Esophagus muscularis mucosa (tissue), 4 donors: ENCODE data around the gene PPP1CB. TPM values are rescaled to one million over a fixed set of nuclear protein-coding genes. Genes with fewer than 3 reads are reported as not detected.

Source experiments
- DNase-seq: peaks from one replicate; pipeline ENCODE4 v3.0.0-alpha.2; 2017; ENCODE audit errors: extremely low spot score
- H3K27ac ChIP-seq, 4 donors: fragments of 200-600 bp; sonication (generic); replicated peaks in 1 of 4; 1 replicate in 3 of 4; 2 replicates in 1 of 4; pipeline ENCODE4 v1.5.1; 2016 to 2019; ENCODE audit warnings: mild to moderate bottlenecking in 1 of 4
- H3K27me3 ChIP-seq, 4 donors: fragments of 200-600 bp; sonication (generic); one replicate each; pipeline versions ENCODE4 v1.5.1 to v1.6.0; 2016 to 2019
- H3K36me3 ChIP-seq, 4 donors: fragments of 200-600 bp; sonication (generic); one replicate each; pipeline ENCODE4 v1.5.1; 2016 to 2019
- H3K4me1 ChIP-seq, 4 donors: fragments of 200-600 bp; sonication (generic); one replicate each; pipeline ENCODE4 v1.5.1; 2016 to 2019
- H3K4me3 ChIP-seq, 4 donors: fragments of 200-600 bp; sonication (generic); 1 replicate in 2 of 4; 2 replicates in 2 of 4; pipeline ENCODE4 v1.5.1; 2016 to 2019; ENCODE audit warnings: mild to moderate bottlenecking in 4 of 4, moderate library complexity in 1 of 4
- H3K9me3 ChIP-seq, 4 donors: fragments of 200-600 bp; sonication (generic); 1 replicate in 3 of 4; 2 replicates in 1 of 4; pipeline ENCODE4 v1.5.1; 2016 to 2019
- EP300 ChIP-seq: sonication (generic); formaldehyde crosslinking; IDR thresholded peaks from one replicate; pipeline ENCODE4 v1.6.1; 2017; ENCODE audit warnings: antibody characterized with exemption
- POLR2A ChIP-seq: fragments of 450-650 bp; IDR thresholded peaks from one replicate; pipeline ENCODE4 v1.6.1; 2017; ENCODE audit warnings: antibody characterized with exemption, moderate library complexity, mild to moderate bottlenecking, low read depth
- POLR2AphosphoS5 ChIP-seq, 2 donors: sonication (generic); formaldehyde crosslinking; IDR thresholded peaks; one replicate each; pipeline ENCODE4 v1.6.1; 2017; ENCODE audit warnings: antibody characterized with exemption in 2 of 2
- WGBS: methylation state at CpG from one replicate; pipeline ENCODE4 v1.1.5; 2018; 5-methylcytosine and 5-hydroxymethylcytosine counted together
- intact Hi-C: fragments of 100-400 bp; cut with DNase I; formaldehyde crosslinking; loops from one replicate; pipeline ENCODE4 v1.15.1; 2023
- total RNA-seq, 4 donors: library from RNA; depleted of rRNA; stranded (reverse); fragments of >200 nt; gene quantifications; one replicate each; pipeline versions ENCODE4 v1.1.0 to v1.2.1, GENCODE V29; 2016
- TF ChIP-seq, protein P1 (sequence below), 3 experiments: fragments of 200-600 bp in 2 of 3; fragments of 450-650 bp in 1 of 3; sonication (generic) in 2 of 3; IDR thresholded peaks; one replicate each; pipeline ENCODE4 v1.5.1; 2017 to 2019; ENCODE audit warnings: antibody characterized with exemption in 3 of 3, mild to moderate bottlenecking in 2 of 3, moderate library complexity in 1 of 3

Gene PPP1CB
- total RNA-seq, 4 donors from 2014 or later = 658 to 1,191 (median 759) TPM

DNA sequence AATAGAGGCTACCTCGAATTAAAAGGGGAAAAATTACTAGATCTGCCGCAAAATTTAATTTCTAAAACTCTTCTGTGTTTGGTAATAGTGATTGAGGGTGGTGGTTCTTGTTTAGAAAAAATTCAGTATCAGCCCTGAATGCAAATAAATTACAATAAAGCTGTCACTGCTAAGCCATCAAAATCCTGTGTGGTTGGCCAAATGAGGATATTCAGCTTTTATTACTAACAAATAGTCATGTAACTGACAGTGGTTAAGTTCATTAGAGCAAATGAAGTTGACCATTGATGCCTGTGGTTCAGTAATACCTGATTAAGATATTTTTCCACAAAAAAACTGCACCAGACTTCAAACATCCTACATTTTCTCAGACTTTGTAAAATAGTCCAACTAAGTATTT lies 14.4 kb downstream of the PPP1CB start:
- H3K27ac ChIP-seq = peak overlapping the region in 2 of 4 donors; percentile 45 to 50
- H3K4me3 ChIP-seq = no peak overlapping the region
- no peak for DNase-seq
- no peaks in the 10 kb centered on the region for H3K9me3 ChIP-seq
- H3K36me3 ChIP-seq = peaks cover under 1 to 6% (median 2%) of the 10 kb centered on the region in 4 donors
- intact Hi-C loops = no loop called here
- H3K4me1 ChIP-seq = peaks cover 86 to 100% (median 99%) of the 10 kb centered on the region in 4 donors
- H3K27me3 ChIP-seq = no peaks in the 10 kb centered on the region
- TF ChIP-seq EP300 = no peak
- TF ChIP-seq POLR2A = no peak
- no peak for TF ChIP-seq POLR2AphosphoS5 (IDR thresholded peaks at IDR 0.05)
- TF ChIP-seq, protein P1, sequence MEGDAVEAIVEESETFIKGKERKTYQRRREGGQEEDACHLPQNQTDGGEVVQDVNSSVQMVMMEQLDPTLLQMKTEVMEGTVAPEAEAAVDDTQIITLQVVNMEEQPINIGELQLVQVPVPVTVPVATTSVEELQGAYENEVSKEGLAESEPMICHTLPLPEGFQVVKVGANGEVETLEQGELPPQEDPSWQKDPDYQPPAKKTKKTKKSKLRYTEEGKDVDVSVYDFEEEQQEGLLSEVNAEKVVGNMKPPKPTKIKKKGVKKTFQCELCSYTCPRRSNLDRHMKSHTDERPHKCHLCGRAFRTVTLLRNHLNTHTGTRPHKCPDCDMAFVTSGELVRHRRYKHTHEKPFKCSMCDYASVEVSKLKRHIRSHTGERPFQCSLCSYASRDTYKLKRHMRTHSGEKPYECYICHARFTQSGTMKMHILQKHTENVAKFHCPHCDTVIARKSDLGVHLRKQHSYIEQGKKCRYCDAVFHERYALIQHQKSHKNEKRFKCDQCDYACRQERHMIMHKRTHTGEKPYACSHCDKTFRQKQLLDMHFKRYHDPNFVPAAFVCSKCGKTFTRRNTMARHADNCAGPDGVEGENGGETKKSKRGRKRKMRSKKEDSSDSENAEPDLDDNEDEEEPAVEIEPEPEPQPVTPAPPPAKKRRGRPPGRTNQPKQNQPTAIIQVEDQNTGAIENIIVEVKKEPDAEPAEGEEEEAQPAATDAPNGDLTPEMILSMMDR (IDR thresholded peaks at IDR 0.05) = no peak
- 77% methylated on average over 2 of the region's 2 CpGs for WGBS

DNA sequence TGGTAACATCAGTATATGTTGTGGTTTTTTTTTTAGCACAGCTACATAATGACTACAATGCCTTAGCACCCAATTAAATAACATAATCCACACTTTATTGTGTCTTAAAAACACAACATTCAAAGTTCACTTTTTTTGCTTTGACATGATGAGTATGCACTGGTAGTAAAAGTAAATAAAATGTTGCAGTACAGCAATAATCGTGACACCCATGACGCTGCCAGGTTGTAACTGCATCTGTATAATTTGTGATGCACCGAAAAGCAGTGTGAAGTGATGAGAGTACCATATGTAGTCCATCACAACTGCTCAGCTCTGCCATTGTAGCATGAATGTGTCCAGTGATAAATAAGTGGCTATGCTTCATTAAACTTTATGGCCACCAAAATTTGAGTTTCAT lies 15.7 kb downstream of the PPP1CB start:
- Histone ChIP-seq H3K4me1 (peaks cover 86 to 100% (median 99%) of the 10 kb centered on the region in 4 donors), H3K4me3 (no peak overlapping the region), H3K9me3 (no peaks in the 10 kb centered on the region), H3K36me3 (no peaks in the 10 kb centered on the region), H3K27ac (peak overlapping the region in 2 of 4 donors; percentile 8 to 16), H3K27me3 (no peaks in the 10 kb centered on the region)
- DNase-seq = no peak
- 54% methylated on average over 3 of the region's 3 CpGs for WGBS
- intact Hi-C loops = no loop called here
- peak in 1 of 2 donors; percentile 39 for TF ChIP-seq POLR2AphosphoS5 (IDR thresholded peaks at IDR 0.05)
- no peak for TF ChIP-seq POLR2A
- no peak for TF ChIP-seq EP300

DNA sequence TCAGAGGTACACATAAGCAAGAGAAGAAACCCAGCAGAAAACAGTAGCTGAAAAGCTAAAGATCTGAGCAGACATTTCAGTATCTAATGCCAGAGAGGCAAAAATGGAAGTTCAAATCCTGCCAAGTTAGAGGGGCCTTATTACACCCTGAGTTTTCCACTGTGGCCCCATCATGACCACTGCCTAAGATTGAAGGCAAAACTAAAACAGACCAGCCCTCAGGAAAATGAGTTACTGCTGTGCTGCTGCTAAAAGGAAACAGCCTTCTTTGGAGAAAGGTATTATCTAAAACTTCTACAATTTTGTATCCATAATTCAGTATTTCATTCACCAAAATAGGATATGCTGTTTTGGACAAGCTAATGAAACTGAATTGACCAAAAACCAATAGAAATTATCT lies 16.8 kb downstream of the PPP1CB start:
- no peak for TF ChIP-seq EP300
- TF ChIP-seq, protein P1 (IDR thresholded peaks at IDR 0.05) = no peak
- Histone ChIP-seq H3K36me3 (no peaks in the 10 kb centered on the region), H3K9me3 (no peaks in the 10 kb centered on the region), H3K4me1 (peaks cover 84 to 100% (median 99%) of the 10 kb centered on the region in 4 donors), H3K27ac (peak overlapping the region in 2 of 4 donors; percentile 28 to 48), H3K4me3 (no peak overlapping the region), H3K27me3 (no peaks in the 10 kb centered on the region)
- intact Hi-C loops = no loop called here
- DNase-seq = no peak

DNA sequence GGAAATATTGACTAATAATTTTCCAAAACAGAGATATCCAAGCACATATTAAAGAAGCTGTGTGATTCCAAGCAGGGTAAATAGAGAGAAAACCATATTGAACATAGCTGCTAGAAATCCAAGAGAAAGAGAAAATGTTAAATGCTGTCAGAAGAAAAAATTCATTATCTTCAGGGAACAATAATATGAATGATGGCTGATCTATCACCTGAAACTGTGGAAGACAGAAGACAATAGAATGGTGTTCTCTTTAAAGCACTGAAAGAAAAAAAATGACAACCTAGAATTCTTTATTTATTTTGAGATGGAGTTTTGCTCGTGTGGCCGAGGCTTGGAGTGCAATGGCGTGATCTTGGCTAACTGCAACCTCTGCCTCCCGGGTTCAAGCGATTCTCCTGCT lies 17.3 kb downstream of the PPP1CB start:
- TF ChIP-seq POLR2AphosphoS5 (IDR thresholded peaks at IDR 0.05) (no peak), POLR2A (no peak), EP300 (no peak)
- TF ChIP-seq, protein P1 (IDR thresholded peaks at IDR 0.05) = no peak
- Histone ChIP-seq H3K4me3 (no peak overlapping the region), H3K27me3 (no peaks in the 10 kb centered on the region), H3K4me1 (peaks cover 84 to 100% (median 98%) of the 10 kb centered on the region in 4 donors), H3K36me3 (no peaks in the 10 kb centered on the region), H3K9me3 (no peaks in the 10 kb centered on the region), H3K27ac (peak overlapping the region in 1 of 4 donors; percentile 28)
- WGBS = 76% methylated on average over 5 of the region's 5 CpGs
- intact Hi-C loops = no loop called here
- DNase-seq = no peak

DNA sequence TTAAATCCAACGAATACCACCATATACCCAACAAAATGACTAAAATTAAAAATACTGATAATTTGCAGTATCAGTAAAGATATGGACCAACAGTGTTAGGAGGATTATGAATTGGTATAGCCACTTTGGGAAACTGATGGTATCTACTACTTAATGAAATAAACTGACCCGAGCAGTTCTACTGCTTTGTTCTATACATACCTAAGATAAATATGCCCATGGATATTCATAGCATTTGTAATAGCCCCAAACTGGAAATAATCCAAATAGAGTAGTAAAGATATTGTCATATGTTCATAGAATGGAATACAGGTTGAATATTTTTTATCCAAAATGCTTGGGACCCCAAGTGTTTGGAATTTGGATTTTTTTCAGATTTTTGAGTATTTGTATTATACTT lies 20.7 kb downstream of the PPP1CB start:
- Histone ChIP-seq H3K27me3 (no peaks in the 10 kb centered on the region), H3K4me3 (no peak overlapping the region), H3K4me1 (peaks cover 67 to 99% (median 98%) of the 10 kb centered on the region in 4 donors), H3K9me3 (no peaks in the 10 kb centered on the region), H3K27ac (no peak overlapping the region), H3K36me3 (peaks cover 0 to 5% (median 4%) of the 10 kb centered on the region in 4 donors)
- no peak for TF ChIP-seq POLR2AphosphoS5 (IDR thresholded peaks at IDR 0.05)
- TF ChIP-seq, protein P1 (IDR thresholded peaks at IDR 0.05) = no peak
- DNase-seq = no peak
- 68% methylated on average over 2 of the region's 2 CpGs for WGBS
- intact Hi-C loops = no loop called here
